ENCODE measurements around the gene NRG3.

DNA sequence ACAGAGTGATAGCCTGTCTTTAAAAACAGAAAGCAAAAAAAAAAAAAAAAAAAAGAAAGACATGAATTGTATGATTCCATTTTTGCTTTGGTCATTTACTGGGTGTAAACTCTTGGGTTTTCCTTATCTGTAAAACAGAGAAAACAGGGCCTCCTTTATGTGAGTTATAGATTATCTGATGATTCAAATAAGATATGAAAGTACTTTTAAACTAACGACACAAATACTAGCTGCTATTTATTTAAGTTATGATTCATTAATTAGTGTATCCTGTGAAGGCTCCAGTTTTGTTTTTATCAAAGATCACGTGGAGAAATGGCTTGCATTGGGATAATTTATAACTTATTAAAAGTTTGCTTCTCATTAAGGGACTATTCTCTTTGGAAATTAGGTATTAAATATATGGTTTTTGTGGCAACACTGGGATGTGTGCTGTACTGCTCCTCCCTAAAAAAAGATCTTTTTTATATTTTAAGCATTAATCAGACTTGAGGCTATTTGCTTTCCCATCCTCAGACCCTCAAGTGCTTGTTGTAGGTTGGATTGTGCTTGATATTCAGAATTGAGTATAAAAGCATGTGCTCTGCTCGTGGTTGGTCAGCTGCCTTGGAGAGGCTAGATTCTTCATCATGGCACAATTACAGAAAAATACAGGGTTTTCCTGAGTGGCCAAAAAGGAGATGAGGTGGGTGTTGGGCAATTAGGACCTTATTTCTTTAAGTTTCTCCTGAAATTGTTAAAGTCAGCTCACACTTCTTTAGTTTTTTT, 39.9 kb downstream of the NRG3 start:
- TF ChIP-seq, protein P1, sequence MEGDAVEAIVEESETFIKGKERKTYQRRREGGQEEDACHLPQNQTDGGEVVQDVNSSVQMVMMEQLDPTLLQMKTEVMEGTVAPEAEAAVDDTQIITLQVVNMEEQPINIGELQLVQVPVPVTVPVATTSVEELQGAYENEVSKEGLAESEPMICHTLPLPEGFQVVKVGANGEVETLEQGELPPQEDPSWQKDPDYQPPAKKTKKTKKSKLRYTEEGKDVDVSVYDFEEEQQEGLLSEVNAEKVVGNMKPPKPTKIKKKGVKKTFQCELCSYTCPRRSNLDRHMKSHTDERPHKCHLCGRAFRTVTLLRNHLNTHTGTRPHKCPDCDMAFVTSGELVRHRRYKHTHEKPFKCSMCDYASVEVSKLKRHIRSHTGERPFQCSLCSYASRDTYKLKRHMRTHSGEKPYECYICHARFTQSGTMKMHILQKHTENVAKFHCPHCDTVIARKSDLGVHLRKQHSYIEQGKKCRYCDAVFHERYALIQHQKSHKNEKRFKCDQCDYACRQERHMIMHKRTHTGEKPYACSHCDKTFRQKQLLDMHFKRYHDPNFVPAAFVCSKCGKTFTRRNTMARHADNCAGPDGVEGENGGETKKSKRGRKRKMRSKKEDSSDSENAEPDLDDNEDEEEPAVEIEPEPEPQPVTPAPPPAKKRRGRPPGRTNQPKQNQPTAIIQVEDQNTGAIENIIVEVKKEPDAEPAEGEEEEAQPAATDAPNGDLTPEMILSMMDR (conservative IDR thresholded peaks at IDR 0.05 in 1 of 2, IDR thresholded peaks at IDR 0.05 in 1 of 2; ENCODE audit: low read depth in 1 of 2, low read length in 2 of 2): no peak
- no peak for TF ChIP-seq EZH2 (IDR thresholded peaks at IDR 0.05; ENCODE audit: low read length, missing control alignments)

Measured in fibroblast of lung (primary cell).